ENCODE data around the gene GRAMD2B. TPM values are rescaled to one million over a fixed set of nuclear protein-coding genes. Genes with fewer than 3 reads are reported as not detected.

GRAMD2B gene
- total RNA-seq, 1 donor: 89.8 TPM

GRCh38 chr5:126471247-126471646 is 48.0 kb downstream of the GRAMD2B start:
- H3K4me2 ChIP-seq (ENCODE audit: insufficient read depth, low read length): peak overlapping the region; percentile 66
- peaks cover 59% of the 10 kb centered on the region for H3K36me3 ChIP-seq (ENCODE audit: insufficient read depth, low read length)
- H2AFZ ChIP-seq (ENCODE audit: low read length): no peak overlapping the region

GRCh38 chr5:126471875-126472537 is 48.8 kb downstream of the GRAMD2B start:
- Histone ChIP-seq H3K4me1 (ENCODE audit: insufficient read depth, low read length) (peaks cover 26% of the 10 kb centered on the region), H2AFZ (ENCODE audit: low read length) (no peak overlapping the region), H3K79me2 (ENCODE audit: insufficient read depth, low read length) (peaks cover 5% of the 10 kb centered on the region), H3K9me3 (ENCODE audit: low read depth, low read length) (no peaks in the 10 kb centered on the region), H4K20me1 (ENCODE audit: insufficient read depth, low read length) (no peaks in the 10 kb centered on the region), H3K27me3 (ENCODE audit: insufficient read depth, low read length) (no peaks in the 10 kb centered on the region), H3K4me2 (ENCODE audit: insufficient read depth, low read length) (peak overlapping the region; percentile 66), H3K4me3 (ENCODE audit: insufficient read depth, low read length) (peak overlapping the region; percentile 25), H3K36me3 (ENCODE audit: insufficient read depth, low read length) (peaks cover 54% of the 10 kb centered on the region), H3K27ac (ENCODE audit: low read depth, low read length) (peak overlapping the region; percentile 80)
- no peak for TF ChIP-seq CTCF (IDR thresholded peaks at IDR 0.05; ENCODE audit: extremely low read depth, low read depth, low read length)
- peak; percentile 80 for DNase-seq (ENCODE audit: insufficient read length, low spot score, missing footprints)

More at GRCh38 chr5:126471247-126471646, 48.0 kb downstream of the GRAMD2B start:
- no peak for TF ChIP-seq CTCF (IDR thresholded peaks at IDR 0.05; ENCODE audit: extremely low read depth, low read depth, low read length)
- Histone ChIP-seq H4K20me1 (ENCODE audit: insufficient read depth, low read length) (no peaks in the 10 kb centered on the region), H3K27me3 (ENCODE audit: insufficient read depth, low read length) (no peaks in the 10 kb centered on the region), H3K79me2 (ENCODE audit: insufficient read depth, low read length) (peaks cover 5% of the 10 kb centered on the region), H3K9me3 (ENCODE audit: low read depth, low read length) (no peaks in the 10 kb centered on the region), H3K4me1 (ENCODE audit: insufficient read depth, low read length) (peaks cover 22% of the 10 kb centered on the region), H3K4me3 (ENCODE audit: insufficient read depth, low read length) (no peak overlapping the region), H3K27ac (ENCODE audit: low read depth, low read length) (peak overlapping the region; percentile 80)
- DNase-seq (ENCODE audit: insufficient read length, low spot score, missing footprints): no peak

DNA sequence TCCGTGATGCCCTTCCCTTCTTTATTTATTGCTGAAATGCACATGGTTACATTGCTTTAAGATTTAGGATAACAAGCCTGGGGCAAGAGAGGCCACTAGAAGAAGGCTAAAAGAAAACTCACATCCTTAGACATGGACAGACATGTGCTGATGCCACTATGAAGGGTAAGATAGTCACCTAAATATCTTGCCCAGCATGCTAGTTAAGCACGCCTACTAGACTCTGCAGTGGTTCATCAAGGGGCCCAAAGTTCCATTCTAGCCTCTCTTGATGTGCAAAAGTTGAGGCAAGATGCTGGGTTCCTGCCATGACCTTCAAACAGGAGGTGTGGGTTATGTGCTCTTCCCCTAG is 49.3 kb downstream of the GRAMD2B start:
- peak overlapping the region; percentile 66 for H3K4me2 ChIP-seq (ENCODE audit: insufficient read depth, low read length)
- peaks cover 5% of the 10 kb centered on the region for H3K79me2 ChIP-seq (ENCODE audit: insufficient read depth, low read length)
- peak overlapping the region; percentile 25 for H3K4me3 ChIP-seq (ENCODE audit: insufficient read depth, low read length)
- no peak for DNase-seq (ENCODE audit: insufficient read length, low spot score, missing footprints)
- H3K27ac ChIP-seq (ENCODE audit: low read depth, low read length): peak overlapping the region; percentile 80
- no peaks in the 10 kb centered on the region for H3K9me3 ChIP-seq (ENCODE audit: low read depth, low read length)
- no peak for TF ChIP-seq CTCF (IDR thresholded peaks at IDR 0.05; ENCODE audit: extremely low read depth, low read depth, low read length)
- H4K20me1 ChIP-seq (ENCODE audit: insufficient read depth, low read length): no peaks in the 10 kb centered on the region
- peaks cover 32% of the 10 kb centered on the region for H3K4me1 ChIP-seq (ENCODE audit: insufficient read depth, low read length)
- H3K27me3 ChIP-seq (ENCODE audit: insufficient read depth, low read length): no peaks in the 10 kb centered on the region
- H2AFZ ChIP-seq (ENCODE audit: low read length): no peak overlapping the region
- peaks cover 50% of the 10 kb centered on the region for H3K36me3 ChIP-seq (ENCODE audit: insufficient read depth, low read length)

DNA sequence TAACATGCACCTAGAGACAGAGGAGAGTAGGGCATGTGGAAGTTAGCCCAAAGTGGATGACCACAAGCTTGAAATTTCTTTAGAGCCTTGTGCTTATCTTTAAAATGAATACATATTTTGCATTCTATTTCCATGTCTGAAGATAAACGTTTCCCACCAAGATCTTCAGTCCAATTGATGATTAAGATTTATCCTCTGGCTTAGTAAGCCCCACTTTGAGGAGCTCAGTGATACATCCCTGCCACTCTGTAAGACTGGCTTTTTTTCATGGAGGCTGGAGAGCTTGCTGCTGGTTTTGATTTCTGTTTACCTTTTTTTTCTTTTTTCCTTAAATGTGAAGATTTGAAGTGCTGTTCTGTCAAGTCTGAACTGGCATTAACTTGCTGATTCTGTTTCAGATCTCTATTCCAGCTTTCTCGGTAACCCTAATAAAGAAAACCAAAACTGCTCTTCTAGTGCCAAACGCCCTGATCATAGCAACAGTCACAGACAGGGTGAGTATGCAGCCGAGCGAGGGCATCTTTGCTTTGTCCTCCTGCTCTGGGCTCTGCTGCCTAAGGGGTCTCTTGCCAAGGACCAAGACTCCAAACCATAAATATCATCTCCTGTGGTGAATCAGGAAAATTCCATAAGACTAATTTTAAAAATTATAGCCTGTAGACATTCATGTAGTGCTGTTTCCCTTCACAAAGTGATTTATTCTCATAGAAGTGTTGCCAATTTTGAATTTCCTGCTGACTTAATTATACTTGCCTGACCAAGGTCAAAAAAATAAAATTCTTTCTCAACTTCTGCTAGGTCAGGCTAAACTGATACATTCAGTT is 54.3 kb downstream of the GRAMD2B start:
- peak; percentile 65 for DNase-seq (ENCODE audit: insufficient read length, low spot score, missing footprints)
- H3K4me3 ChIP-seq (ENCODE audit: insufficient read depth, low read length): peak overlapping the region; percentile 42
- TF ChIP-seq CTCF (IDR thresholded peaks at IDR 0.05; ENCODE audit: extremely low read depth, low read depth, low read length): no peak
- H3K9me3 ChIP-seq (ENCODE audit: low read depth, low read length): no peaks in the 10 kb centered on the region
- H3K79me2 ChIP-seq (ENCODE audit: insufficient read depth, low read length): peaks cover 2% of the 10 kb centered on the region
- H3K4me1 ChIP-seq (ENCODE audit: insufficient read depth, low read length): peaks cover 27% of the 10 kb centered on the region
- H3K36me3 ChIP-seq (ENCODE audit: insufficient read depth, low read length): peaks cover 71% of the 10 kb centered on the region
- no peaks in the 10 kb centered on the region for H4K20me1 ChIP-seq (ENCODE audit: insufficient read depth, low read length)
- no peak overlapping the region for H2AFZ ChIP-seq (ENCODE audit: low read length)
- H3K4me2 ChIP-seq (ENCODE audit: insufficient read depth, low read length): peak overlapping the region; percentile 68
- H3K27ac ChIP-seq (ENCODE audit: low read depth, low read length): peak overlapping the region; percentile 79
- no peaks in the 10 kb centered on the region for H3K27me3 ChIP-seq (ENCODE audit: insufficient read depth, low read length)

Measured in osteoblast (primary cell).